B cell (primary cell): ENCODE results near the gene DDX59.

Experiments used
- EZH2 ChIP-seq: IDR thresholded peaks from 2 replicates; pipeline ENCODE4 v1.6.1; 2012; ENCODE audit warnings: borderline replicate concordance, low read depth, mild to moderate bottlenecking, moderate library complexity, low read length; ENCODE audit not compliant: insufficient read depth, poor library complexity, severe bottlenecking
- TF ChIP-seq, protein P1 (sequence below): fragments of 200-600 bp; IDR thresholded peaks from one replicate; pipeline ENCODE4 v1.8.0; 2022; ENCODE audit warnings: antibody characterized with exemption, mild to moderate bottlenecking

GRCh38 chr1:200675588-200675852 is 5.8 kb upstream of the DDX59 start:
- TF ChIP-seq, protein P1, sequence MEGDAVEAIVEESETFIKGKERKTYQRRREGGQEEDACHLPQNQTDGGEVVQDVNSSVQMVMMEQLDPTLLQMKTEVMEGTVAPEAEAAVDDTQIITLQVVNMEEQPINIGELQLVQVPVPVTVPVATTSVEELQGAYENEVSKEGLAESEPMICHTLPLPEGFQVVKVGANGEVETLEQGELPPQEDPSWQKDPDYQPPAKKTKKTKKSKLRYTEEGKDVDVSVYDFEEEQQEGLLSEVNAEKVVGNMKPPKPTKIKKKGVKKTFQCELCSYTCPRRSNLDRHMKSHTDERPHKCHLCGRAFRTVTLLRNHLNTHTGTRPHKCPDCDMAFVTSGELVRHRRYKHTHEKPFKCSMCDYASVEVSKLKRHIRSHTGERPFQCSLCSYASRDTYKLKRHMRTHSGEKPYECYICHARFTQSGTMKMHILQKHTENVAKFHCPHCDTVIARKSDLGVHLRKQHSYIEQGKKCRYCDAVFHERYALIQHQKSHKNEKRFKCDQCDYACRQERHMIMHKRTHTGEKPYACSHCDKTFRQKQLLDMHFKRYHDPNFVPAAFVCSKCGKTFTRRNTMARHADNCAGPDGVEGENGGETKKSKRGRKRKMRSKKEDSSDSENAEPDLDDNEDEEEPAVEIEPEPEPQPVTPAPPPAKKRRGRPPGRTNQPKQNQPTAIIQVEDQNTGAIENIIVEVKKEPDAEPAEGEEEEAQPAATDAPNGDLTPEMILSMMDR, result no peak
- TF ChIP-seq EZH2, result no peak
